DND-41 (cell line): Measurements from ENCODE around the gene SLC6A12.

Experiments
- ATAC-seq: fragments of 200-7000 bp; cut with Tn5 transposase; 3 replicates; pipeline ENCODE4 v1.9.1; 2021; ENCODE audit warnings: low read depth; ENCODE audit not compliant: insufficient read depth
- DNase-seq: peaks from one replicate; pipeline ENCODE4 v3.0.0-alpha.2; 2020
- H2AFZ ChIP-seq: 2 replicates; pipeline ENCODE4 v1.6.0; 2012; ENCODE audit warnings: low read depth, low read length
- H3K27ac ChIP-seq: 2 replicates; pipeline ENCODE4 v1.5.1; 2012; ENCODE audit warnings: low read length, inconsistent platforms
- H3K27me3 ChIP-seq: fragments of 200-600 bp; sonication (generic); 2 replicates; pipeline ENCODE4 v1.6.0; 2012; ENCODE audit warnings: low read length, mild to moderate bottlenecking, inconsistent platforms; ENCODE audit not compliant: insufficient read depth, poor library complexity
- H3K36me3 ChIP-seq: 2 replicates; pipeline ENCODE4 v1.5.1; 2012; ENCODE audit warnings: low read length, inconsistent platforms; ENCODE audit not compliant: insufficient read depth
- H3K4me1 ChIP-seq: 2 replicates; pipeline ENCODE4 v1.5.1; 2012; ENCODE audit warnings: mild to moderate bottlenecking, low read length; ENCODE audit not compliant: insufficient read depth
- H3K4me2 ChIP-seq: 2 replicates; pipeline ENCODE4 v1.6.0; 2012; ENCODE audit warnings: mild to moderate bottlenecking, moderate library complexity, low read length, inconsistent platforms; ENCODE audit not compliant: insufficient read depth
- H3K4me3 ChIP-seq, 2 experiments: fragments of 200-600 bp in 1 of 2; shearing (Covaris generic) in 1 of 2; 2 replicates each; pipeline ENCODE4 v1.5.1; 2012 to 2016; ENCODE audit warnings: inconsistent platforms in 2 of 2, low read length in 2 of 2, mild to moderate bottlenecking in 2 of 2, low read depth in 1 of 2, moderate library complexity in 1 of 2
- H3K79me2 ChIP-seq: 2 replicates; pipeline ENCODE4 v1.6.0; 2012; ENCODE audit warnings: low read length, inconsistent platforms; ENCODE audit not compliant: insufficient read depth
- H3K9ac ChIP-seq: 2 replicates; pipeline ENCODE4 v1.6.0; 2012; ENCODE audit warnings: low read depth, mild to moderate bottlenecking, inconsistent platforms, low read length, moderate library complexity
- H3K9me3 ChIP-seq: 2 replicates; pipeline ENCODE4 v1.5.1; 2012; ENCODE audit warnings: low read length, moderate library complexity, mild to moderate bottlenecking, inconsistent platforms; ENCODE audit not compliant: insufficient read depth, severe bottlenecking
- H4K20me1 ChIP-seq: 2 replicates; pipeline ENCODE4 v1.6.0; 2012; ENCODE audit warnings: low read length; ENCODE audit not compliant: insufficient read depth
- EZH2 ChIP-seq: IDR thresholded peaks from 3 replicates; pipeline ENCODE4 v1.6.1; 2012; ENCODE audit warnings: borderline replicate concordance, low read depth, mild to moderate bottlenecking, moderate library complexity, low read length, inconsistent platforms; ENCODE audit not compliant: severe bottlenecking
- TF ChIP-seq, protein P1 (sequence below): IDR thresholded peaks from 2 replicates; pipeline ENCODE4 v1.5.1; 2012; ENCODE audit warnings: borderline replicate concordance, low read length, moderate library complexity, mild to moderate bottlenecking; ENCODE audit not compliant: poor library complexity, severe bottlenecking; ENCODE audit errors: extremely low read depth

Gene SLC6A12

DNA sequence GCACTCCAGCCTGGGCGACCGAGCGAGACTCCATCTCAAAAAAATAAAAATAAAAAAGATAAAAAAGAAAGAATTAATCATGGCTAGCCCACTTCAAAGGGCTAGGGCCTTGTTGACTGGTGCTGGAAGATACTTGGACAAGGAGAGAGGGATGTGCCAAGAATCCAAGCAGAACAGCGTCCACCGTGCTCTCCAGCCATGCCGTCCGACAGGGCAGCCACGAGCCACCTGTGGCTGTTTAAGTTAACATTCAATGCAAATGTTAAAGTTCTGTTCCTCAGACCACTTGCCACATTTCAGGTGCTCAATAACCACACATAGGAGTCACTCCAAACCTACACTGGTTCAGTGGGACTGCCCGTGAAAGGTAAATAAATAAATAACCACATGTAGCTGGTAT, 27.3 kb upstream of the SLC6A12 start:
- peaks cover 6% of the 10 kb centered on the region for H3K9me3 ChIP-seq
- TF ChIP-seq, protein P1, sequence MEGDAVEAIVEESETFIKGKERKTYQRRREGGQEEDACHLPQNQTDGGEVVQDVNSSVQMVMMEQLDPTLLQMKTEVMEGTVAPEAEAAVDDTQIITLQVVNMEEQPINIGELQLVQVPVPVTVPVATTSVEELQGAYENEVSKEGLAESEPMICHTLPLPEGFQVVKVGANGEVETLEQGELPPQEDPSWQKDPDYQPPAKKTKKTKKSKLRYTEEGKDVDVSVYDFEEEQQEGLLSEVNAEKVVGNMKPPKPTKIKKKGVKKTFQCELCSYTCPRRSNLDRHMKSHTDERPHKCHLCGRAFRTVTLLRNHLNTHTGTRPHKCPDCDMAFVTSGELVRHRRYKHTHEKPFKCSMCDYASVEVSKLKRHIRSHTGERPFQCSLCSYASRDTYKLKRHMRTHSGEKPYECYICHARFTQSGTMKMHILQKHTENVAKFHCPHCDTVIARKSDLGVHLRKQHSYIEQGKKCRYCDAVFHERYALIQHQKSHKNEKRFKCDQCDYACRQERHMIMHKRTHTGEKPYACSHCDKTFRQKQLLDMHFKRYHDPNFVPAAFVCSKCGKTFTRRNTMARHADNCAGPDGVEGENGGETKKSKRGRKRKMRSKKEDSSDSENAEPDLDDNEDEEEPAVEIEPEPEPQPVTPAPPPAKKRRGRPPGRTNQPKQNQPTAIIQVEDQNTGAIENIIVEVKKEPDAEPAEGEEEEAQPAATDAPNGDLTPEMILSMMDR: no peak
- no peak for TF ChIP-seq EZH2
- no peak overlapping the region for H3K9ac ChIP-seq
- H4K20me1 ChIP-seq: no peaks in the 10 kb centered on the region
- no peak overlapping the region for H3K4me3 ChIP-seq
- H2AFZ ChIP-seq: no peak overlapping the region
- no peak for ATAC-seq
- peaks cover 3% of the 10 kb centered on the region for H3K27me3 ChIP-seq
- no peaks in the 10 kb centered on the region for H3K4me1 ChIP-seq
- H3K27ac ChIP-seq: no peak overlapping the region
- H3K79me2 ChIP-seq: no peaks in the 10 kb centered on the region
- H3K4me2 ChIP-seq: no peak overlapping the region
- DNase-seq: no peak
- no peaks in the 10 kb centered on the region for H3K36me3 ChIP-seq

DNA sequence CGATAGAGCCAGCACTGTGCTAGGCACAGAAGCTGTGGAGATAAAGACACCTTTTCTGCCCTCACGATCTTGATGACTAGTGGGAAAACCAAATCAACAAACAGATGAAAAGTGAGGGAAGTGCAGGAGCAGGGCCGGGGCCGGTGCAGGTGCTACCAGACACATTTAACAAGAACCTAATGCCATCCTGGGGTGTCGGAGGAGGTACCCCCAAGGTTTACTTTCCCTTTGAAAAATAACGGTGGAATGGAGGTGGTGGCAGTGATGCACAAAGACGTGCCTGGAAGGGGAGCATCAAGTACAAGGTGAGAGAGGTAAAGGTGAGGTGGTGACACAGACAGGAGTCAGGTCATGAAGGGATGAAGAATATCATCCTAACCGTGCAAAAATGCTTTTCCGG, 26.6 kb upstream of the SLC6A12 start:
- Histone ChIP-seq H3K36me3 (no peaks in the 10 kb centered on the region), H3K4me1 (no peaks in the 10 kb centered on the region), H3K27ac (no peak overlapping the region), H3K4me2 (no peak overlapping the region), H3K27me3 (peaks cover 3% of the 10 kb centered on the region), H3K9ac (no peak overlapping the region), H4K20me1 (no peaks in the 10 kb centered on the region), H2AFZ (no peak overlapping the region), H3K79me2 (no peaks in the 10 kb centered on the region), H3K4me3 (no peak overlapping the region), H3K9me3 (peaks cover 9% of the 10 kb centered on the region)
- ATAC-seq (no peak), DNase-seq (no peak)
- no peak for TF ChIP-seq EZH2
- TF ChIP-seq, protein P1: no peak

DNA sequence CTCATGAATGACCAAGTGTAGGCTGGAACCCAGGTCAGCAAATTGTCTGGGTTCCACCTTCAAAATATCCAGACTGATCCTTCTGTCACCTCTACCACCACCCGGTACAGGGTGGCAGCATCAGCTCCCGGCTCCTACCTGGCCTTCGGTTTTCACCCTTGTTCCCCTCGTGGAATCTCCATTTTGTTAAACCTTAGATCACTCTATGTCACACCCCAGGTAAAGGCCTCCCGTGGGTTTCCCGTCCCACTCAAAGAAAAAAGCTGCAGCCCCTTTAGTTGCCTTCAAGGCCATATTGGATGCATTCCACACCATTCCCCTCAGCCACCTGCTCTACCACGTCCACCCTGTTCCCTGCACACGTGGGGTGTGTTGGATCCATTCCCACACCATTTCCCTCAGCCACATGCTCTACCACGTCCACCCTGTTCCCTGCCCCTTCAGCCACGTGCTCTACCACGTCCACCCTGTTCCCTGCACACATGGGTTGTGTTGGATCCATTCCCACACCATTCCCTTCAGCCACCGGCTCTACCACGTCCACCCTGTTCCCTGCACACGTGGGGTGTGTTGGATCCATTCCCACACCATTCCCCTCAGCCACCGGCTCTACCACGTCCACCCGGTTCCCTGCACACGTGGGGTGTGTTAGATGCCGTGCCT, 24.9 kb upstream of the SLC6A12 start:
- Histone ChIP-seq H3K4me1 (no peaks in the 10 kb centered on the region), H3K36me3 (no peaks in the 10 kb centered on the region), H3K9me3 (peaks cover 9% of the 10 kb centered on the region), H4K20me1 (no peaks in the 10 kb centered on the region), H3K4me2 (no peak overlapping the region), H3K4me3 (no peak overlapping the region), H3K27ac (no peak overlapping the region), H3K79me2 (no peaks in the 10 kb centered on the region), H2AFZ (no peak overlapping the region), H3K27me3 (peaks cover 3% of the 10 kb centered on the region), H3K9ac (no peak overlapping the region)
- no peak for TF ChIP-seq EZH2
- TF ChIP-seq, protein P1: no peak
- DNase-seq (no peak), ATAC-seq (no peak)
